ENCODE results near the gene IREB2.

DNA sequence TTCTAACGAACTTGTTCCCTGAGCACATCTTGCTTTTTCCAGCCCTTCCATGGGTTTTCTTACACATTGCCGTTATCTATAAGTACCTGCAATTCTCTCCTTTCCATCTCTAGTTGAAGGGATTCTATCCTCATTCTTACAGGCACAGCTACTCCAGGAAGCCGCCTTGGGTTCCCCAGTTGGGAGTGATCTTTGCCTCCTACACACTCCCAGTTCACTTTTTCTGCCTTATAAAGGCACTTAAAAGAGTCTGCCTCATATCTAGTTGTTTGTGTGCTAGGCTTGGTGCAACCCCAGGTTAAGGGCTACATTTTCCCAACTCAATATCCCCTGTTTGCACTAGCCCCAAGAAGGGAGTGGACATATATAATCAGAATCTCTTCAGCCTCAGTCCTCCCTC lies 44.0 kb upstream of the IREB2 start:
- TF ChIP-seq, protein P1, sequence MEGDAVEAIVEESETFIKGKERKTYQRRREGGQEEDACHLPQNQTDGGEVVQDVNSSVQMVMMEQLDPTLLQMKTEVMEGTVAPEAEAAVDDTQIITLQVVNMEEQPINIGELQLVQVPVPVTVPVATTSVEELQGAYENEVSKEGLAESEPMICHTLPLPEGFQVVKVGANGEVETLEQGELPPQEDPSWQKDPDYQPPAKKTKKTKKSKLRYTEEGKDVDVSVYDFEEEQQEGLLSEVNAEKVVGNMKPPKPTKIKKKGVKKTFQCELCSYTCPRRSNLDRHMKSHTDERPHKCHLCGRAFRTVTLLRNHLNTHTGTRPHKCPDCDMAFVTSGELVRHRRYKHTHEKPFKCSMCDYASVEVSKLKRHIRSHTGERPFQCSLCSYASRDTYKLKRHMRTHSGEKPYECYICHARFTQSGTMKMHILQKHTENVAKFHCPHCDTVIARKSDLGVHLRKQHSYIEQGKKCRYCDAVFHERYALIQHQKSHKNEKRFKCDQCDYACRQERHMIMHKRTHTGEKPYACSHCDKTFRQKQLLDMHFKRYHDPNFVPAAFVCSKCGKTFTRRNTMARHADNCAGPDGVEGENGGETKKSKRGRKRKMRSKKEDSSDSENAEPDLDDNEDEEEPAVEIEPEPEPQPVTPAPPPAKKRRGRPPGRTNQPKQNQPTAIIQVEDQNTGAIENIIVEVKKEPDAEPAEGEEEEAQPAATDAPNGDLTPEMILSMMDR (conservative IDR thresholded peaks at IDR 0.05; ENCODE audit: low read depth, low read length): no peak
- TF ChIP-seq EZH2 (IDR thresholded peaks at IDR 0.05; ENCODE audit: borderline replicate concordance, low read depth, low read length, poor library complexity, severe bottlenecking): no peak
